Epithelial cell of proximal tubule (primary cell): ENCODE results near the gene CDCA3. TPM values are rescaled to one million over a fixed set of nuclear protein-coding genes. Genes with fewer than 3 reads are reported as not detected.

ENCODE experiments used
- DNase-seq: peaks from one replicate; pipeline ENCODE4 v3.0.0-alpha.2; 2011; ENCODE audit warnings: low read depth
- H3K4me3 ChIP-seq: 2 replicates; pipeline ENCODE4 v1.5.1; 2011; ENCODE audit warnings: low read depth, mild to moderate bottlenecking, low read length
- total RNA-seq: library from RNA; depleted of rRNA; stranded (reverse); fragments of >200 nt; gene quantifications from 2 replicates; pipeline ENCODE4 v1.2.3, GENCODE V29; 2015
- TF ChIP-seq, protein P1 (sequence below): conservative IDR thresholded peaks from 2 replicates; pipeline ENCODE4 v1.5.1; 2012; ENCODE audit warnings: low read depth, mild to moderate bottlenecking, low read length

The CDCA3 gene
- total RNA-seq, 1 donor from 2014 or later = 85.0 TPM

DNA sequence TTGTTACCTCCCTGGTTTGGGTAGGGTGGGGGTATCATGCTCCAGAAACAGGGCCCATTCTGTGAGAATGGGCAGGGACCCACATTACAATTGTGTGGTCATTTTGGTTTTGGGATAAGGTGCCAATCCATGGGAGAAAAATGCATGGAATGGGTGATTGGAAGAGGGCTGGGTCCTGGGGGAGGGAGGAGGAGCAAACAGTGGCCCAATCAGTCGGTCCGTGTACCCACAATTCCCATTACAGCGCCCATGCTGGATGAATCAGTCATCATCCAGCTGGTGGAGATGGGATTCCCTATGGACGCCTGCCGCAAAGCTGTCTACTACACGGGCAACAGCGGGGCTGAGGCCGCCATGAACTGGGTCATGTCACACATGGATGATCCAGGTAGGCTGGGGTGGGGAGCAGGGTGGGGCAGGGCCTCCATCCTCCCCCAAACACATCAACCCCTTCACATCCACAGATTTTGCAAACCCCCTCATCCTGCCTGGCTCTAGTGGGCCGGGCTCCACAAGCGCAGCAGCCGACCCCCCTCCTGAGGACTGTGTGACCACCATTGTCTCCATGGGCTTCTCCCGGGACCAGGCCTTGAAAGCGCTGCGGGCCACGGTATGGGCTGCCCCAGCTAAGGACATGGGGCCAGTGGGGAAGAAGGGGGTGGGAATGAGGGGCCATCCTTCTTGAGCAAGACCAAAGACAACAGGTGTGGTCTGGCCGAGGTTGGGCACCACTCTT lies 12.7 kb upstream of the CDCA3 start:
- TF ChIP-seq, protein P1, sequence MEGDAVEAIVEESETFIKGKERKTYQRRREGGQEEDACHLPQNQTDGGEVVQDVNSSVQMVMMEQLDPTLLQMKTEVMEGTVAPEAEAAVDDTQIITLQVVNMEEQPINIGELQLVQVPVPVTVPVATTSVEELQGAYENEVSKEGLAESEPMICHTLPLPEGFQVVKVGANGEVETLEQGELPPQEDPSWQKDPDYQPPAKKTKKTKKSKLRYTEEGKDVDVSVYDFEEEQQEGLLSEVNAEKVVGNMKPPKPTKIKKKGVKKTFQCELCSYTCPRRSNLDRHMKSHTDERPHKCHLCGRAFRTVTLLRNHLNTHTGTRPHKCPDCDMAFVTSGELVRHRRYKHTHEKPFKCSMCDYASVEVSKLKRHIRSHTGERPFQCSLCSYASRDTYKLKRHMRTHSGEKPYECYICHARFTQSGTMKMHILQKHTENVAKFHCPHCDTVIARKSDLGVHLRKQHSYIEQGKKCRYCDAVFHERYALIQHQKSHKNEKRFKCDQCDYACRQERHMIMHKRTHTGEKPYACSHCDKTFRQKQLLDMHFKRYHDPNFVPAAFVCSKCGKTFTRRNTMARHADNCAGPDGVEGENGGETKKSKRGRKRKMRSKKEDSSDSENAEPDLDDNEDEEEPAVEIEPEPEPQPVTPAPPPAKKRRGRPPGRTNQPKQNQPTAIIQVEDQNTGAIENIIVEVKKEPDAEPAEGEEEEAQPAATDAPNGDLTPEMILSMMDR = no peak
- DNase-seq = no peak
- no peak overlapping the region for H3K4me3 ChIP-seq

DNA sequence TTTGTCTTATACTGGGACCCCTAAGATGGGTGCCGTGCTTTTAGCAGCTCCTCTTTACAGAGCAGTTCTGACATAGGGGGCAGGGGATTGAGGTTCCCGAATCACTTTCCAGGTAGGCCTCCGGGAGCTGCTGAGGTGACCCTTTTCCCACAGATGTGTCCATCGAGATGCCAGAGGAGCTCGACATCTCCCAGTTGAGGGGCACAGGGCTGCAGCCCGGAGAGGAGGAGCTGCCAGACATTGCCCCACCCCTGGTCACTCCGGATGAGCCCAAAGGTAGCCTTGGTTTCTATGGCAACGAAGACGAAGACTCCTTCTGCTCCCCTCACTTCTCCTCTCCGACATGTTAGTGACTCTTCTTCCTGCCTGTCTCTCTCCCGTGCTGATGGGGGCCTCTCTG lies 11.9 kb upstream of the CDCA3 start:
- TF ChIP-seq, protein P1 = no peak
- no peak overlapping the region for H3K4me3 ChIP-seq
- DNase-seq = no peak

GRCh38 chr12:6861391-6861790 lies 10.3 kb upstream of the CDCA3 start:
- no peak for DNase-seq
- TF ChIP-seq, protein P1 = no peak
- no peak overlapping the region for H3K4me3 ChIP-seq

- DNase-seq = no peak
- H3K4me3 ChIP-seq = no peak overlapping the region
- TF ChIP-seq, protein P1 = no peak
Measured at GRCh38 chr12:6860942-6861341, 9.9 kb upstream of the CDCA3 start.

DNA sequence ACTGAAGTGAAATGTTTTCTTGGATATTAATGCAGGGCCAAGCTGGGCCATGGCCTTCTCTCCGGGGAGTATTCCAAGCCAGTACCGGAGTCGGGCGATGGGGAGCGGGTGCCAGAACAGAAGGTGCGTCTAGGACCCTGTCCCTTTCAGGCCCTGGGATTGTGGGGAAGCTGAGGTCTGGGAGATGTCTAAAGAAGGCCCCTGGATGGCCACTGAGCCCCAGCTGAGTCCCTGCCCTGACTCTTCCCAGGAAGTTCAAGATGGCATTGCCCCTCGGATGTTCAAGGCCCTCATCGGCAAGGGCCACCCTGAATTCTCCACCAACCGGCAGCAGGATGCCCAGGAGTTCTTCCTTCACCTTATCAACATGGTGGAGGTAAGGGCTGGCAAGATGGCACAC lies 9.0 kb upstream of the CDCA3 start:
- DNase-seq = no peak
- TF ChIP-seq, protein P1 = no peak
- no peak overlapping the region for H3K4me3 ChIP-seq

GRCh38 chr12:6858799-6859198 lies 7.7 kb upstream of the CDCA3 start:
- TF ChIP-seq, protein P1 = no peak
- no peak overlapping the region for H3K4me3 ChIP-seq
- no peak for DNase-seq

DNA sequence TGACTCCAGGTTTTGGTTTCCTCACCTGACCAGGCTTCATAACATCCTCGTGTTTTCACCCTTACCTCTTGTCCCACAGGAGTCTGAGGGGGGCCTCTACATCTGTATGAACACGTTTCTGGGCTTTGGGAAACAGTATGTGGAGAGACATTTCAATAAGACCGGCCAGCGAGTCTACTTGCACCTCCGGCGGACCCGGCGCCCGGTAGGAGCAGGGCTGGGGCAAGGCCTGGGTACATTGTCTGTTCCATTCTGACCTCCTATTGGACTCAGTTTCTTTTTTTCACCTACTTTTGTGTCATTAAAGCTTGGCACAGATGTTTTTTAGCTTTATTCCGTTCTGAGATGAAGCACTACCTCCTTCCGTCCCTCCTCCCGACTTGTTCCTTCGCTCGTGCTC lies 4.2 kb upstream of the CDCA3 start:
- TF ChIP-seq, protein P1 = no peak
- H3K4me3 ChIP-seq = no peak overlapping the region
- DNase-seq = no peak
